Inferior parietal cortex (tissue), 1 donor: ENCODE measurements around the gene NAT9.

Experiments
- DNase-seq: peaks from one replicate; pipeline ENCODE4 v3.0.0-alpha.2; 2016; ENCODE audit errors: extremely low spot score

NAT9 gene

DNA sequence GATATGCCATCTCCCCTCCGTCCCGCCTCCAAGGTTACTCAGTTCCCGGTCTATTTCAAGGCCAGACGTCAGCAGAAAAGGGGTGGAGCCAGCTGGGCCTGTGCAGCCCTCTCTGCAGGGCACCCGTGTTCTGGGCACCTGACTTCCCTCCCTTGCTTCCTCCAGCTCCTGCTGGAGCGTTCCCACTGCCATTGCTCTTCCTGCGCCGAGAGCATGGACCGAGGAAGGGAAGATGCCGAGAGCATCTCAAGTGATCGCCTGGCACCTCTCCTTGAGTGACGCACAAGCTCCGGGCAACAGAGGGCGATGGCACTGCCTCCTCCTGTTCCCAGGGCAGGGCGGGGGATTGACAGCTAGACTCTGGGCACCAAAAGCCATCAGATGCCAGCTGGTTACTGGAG, 29.4 kb upstream of the NAT9 start:
- no peak for DNase-seq

DNA sequence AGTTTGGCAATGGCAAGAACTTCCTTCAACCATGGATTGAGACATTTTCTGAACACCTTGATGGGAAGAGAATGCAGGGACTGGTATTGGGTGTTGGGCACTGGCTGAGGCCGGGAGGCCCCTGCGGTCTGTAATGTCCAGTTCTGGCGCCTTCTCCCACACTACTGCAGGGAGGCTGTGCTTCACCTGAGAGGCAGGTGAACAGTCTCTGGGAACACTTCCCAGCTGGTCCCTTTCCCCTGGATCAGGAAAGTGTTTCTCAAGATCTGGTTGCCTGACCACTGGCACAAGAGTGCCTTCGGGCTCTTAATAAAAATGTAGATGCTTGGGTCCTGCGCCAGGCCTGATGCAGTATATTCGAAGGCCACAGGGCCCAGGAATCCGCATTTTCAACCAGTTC, 28.5 kb upstream of the NAT9 start:
- no peak for DNase-seq

DNA sequence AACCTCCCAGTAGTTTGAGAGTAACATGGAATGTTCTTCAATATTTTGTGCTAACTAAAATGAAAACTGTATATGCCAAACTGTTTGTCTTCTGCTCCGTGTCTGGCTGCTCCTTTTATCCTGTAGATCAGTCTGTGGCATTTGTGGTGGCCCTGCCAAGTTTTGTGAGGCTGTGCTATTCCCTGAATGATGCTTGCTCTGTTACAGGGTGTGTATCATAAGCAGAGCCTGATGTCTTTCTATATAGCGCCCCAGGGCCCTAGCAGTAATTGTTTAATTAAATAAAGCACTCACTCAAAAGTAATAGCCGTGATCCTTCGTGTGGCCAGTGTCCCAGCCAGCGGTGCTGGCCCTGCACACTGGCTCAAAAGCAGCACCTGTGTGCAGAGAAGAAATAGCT, 27.8 kb upstream of the NAT9 start:
- no peak for DNase-seq

DNA sequence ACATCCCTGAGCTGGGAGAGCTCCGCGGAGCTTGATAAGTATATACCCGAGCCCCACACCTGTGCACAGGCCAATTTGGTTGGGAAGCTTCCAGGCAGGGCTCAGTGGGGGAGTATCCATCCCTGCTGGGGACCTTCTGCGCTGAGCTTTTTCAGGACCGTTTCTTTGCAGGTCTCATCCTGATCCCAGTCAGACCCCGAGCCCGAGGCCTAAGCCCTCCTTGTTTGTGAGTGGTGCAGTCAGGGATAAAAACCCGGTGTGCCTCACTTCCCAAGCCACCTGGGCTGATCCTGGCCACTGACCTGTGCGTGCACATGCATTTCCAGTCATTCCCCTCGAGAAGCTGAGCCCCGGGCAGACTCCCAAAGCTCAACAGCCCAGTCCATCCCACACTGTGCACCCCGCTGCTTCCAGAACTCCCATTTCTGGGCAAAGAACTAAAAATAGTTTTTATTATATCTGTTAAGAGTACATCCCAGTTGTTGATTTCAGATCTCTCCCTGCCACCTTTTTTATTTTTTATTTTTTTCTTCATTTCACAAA, 27.3 kb upstream of the NAT9 start:
- no peak for DNase-seq

DNA sequence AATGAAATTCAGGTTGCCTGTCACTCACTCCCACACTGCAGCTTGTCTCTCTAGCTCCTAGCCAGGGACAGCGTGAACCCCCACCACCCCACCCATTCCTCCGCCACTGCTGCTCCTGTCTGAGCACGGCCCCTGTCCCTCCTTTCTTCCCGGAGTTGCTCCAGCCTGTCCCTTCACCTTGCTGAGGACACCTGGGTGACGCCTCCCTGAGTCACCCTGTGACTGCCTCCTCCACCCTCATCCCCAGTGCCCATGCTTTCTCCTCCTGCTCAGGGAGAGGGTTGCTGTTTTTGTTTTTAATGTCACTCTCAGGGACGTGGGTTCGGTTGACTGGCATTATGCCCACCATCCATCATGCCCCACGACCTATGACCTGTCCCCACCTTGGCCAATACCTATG, 25.8 kb upstream of the NAT9 start:
- no peak for DNase-seq

DNA sequence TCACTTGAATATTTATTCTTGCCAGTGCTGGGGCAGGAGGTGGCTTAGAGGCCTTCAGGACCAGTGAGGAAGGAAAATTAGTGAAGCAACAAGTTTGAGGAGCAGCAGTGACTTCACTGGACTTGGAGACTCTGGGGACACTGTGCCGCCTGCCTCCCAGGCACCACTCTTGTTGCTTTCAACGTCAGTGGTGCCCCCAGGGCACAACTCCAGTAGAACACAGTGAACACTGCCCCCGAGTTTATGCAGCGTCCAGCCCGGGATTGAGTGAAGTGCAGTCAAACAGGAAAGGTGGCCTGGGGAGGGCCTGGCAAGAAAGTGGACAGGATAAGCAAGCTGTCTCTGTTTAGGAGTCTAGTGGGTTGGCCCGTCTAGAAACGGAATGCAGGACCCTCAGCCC, 24.4 kb upstream of the NAT9 start:
- DNase-seq, result no peak

DNA sequence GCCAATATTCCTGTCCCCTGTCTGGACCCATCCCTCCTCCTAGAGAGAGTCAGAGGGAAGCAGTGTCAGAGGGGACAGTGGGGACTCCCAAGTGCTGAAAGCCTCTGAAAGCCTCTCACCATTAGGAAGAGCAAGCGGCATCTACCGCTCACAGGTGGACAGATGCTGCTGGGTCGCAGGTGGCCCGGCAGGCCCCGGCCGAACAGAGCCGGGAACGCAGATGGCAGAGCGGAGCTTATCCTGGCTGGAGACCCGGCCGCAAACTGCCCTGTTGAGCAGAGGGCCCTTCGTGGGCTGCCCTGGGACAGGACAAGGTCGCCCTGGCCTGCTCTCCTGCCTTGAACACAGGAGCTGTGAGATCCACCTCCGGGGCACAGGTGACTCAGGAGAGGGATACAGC, 23.0 kb upstream of the NAT9 start:
- DNase-seq, result no peak

DNA sequence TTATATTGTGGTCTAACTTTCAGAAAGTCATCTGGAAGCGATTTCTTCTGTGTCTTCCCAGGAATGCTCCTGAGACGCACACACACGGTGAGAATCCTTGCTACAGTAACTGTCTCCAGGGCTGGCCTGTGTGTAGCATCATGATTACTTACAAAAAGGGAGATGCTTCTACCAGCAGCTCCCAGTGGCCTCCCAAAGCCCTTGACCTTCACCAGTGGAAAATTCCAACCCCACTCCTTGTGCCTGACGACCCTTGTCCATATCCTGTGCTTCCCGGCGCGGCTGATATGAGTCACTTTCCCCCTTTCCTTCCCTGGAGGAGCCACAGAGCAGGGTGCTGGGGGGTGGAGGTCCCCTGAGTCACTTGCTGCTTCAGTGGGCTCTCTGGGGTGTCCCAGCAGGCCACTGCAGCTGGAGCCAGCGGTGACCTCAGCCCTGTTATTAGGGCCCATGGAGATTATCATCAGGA, 22.1 kb upstream of the NAT9 start:
- no peak for DNase-seq

DNA sequence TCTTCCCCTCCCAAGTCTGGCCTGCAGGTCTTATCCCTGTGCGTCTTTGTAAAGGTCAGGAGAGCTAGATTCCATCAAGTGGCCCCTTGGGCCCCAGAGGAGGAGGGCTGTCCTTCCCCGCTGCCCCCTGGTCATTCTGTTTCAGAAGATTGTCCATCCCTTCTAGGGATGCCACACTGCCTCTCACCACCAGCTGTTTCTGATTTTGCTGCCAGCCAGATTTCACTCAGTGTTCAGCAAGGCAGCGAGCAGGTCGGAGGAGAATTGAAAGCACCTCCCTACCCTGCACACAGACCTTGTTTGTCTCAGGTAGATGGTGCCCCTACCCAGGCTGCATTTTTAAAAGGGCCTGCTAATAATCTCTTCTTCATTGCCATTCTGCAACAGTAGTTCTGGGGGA, 21.7 kb upstream of the NAT9 start:
- DNase-seq, result no peak

DNA sequence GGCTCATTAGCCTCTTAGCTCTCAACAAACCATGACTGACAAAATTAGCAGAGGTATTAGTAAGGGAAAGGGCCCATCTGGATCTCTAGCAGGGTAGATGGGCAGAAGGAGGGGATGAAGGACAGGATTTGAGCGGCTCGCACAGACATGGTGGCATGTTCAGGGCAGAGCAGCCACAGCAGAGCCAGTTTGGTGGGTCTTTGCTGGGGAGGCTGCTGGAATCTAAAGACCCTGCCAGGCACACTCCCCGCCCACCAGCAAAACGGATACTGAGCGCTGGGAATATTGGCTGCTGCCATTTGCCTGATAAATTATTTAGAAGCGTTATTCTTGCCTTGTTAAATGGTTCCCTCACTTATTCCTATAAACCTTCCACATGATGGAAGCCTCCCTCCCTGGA, 20.7 kb upstream of the NAT9 start:
- no peak for DNase-seq

DNA sequence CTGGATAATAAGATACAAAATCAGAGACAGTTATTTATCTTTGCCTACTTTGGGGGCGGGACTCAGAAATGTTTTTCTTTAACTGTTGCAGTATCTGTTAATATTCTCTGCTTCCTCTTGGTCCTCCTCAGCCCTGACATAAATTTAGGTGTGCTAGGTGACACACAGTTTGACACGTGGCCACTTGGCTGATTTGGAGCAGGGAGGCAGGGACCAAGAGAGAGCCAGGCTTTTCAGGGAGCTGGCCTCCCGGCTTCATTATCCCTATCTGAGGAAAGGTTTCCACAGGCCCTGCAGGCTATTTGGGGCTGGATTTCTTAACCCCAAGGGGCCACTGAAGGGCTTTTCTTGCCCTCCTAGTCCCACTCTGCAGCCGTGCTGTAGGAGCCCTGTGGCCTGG, 20.1 kb upstream of the NAT9 start:
- DNase-seq, result no peak

DNA sequence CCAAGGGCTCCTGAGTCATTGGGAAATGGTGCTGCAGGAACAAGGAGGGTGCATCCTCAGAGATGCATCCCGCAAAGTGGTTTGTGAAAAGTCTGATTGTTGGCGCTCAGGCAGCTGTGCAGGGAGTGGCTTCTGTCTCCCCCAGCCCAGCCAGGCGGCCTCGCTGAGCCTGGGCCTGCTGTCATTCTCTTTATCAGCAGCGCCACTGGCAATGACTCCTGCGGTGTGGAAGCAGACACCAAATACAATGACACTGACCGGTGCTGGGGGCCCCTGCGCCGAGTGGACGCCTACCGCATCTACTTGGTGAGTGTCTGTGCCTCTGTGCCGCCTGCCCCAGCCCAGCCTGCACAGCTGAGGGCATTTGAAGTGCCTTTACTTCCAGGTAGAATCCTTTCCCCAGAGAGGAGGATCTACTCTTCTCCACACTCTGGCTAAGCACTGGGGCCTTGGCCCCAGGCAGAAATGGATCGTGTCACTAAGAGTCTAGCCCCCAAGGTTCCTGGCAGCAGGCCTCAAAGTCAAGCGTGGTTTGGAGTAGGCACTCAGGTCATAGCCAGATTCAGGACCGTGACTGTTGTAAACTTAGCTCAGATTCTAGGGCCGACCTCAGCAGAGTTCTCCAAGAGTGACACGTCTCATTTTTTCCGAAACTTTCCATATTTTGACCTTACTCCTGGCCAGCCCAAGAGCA, 19.3 kb upstream of the NAT9 start:
- no peak for DNase-seq

DNA sequence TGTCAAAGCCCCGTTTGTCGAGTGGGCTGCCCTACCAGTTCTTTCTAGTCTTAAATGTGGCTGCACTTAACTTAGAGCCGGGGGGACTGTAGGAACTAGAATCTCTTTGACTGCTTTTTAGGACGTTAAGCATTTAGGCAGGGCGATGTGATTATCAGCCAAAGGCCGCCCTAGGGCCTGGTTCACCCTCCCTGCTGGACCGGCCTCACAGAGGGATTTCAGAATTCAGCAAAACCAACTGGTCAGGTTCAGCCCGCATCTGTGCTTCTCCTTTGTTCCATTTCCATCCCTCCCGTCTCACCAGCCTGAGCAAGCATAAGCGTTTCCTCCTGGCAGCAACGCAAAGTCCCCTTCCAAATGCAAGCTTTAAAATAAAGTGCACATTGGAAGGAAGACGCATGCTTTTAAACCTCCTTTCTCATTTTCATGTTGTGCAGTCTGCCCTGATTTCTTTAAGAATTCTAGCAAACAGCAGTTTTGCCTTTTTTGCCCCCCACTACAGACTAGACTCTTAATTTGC, 16.5 kb upstream of the NAT9 start:
- no peak for DNase-seq

DNA sequence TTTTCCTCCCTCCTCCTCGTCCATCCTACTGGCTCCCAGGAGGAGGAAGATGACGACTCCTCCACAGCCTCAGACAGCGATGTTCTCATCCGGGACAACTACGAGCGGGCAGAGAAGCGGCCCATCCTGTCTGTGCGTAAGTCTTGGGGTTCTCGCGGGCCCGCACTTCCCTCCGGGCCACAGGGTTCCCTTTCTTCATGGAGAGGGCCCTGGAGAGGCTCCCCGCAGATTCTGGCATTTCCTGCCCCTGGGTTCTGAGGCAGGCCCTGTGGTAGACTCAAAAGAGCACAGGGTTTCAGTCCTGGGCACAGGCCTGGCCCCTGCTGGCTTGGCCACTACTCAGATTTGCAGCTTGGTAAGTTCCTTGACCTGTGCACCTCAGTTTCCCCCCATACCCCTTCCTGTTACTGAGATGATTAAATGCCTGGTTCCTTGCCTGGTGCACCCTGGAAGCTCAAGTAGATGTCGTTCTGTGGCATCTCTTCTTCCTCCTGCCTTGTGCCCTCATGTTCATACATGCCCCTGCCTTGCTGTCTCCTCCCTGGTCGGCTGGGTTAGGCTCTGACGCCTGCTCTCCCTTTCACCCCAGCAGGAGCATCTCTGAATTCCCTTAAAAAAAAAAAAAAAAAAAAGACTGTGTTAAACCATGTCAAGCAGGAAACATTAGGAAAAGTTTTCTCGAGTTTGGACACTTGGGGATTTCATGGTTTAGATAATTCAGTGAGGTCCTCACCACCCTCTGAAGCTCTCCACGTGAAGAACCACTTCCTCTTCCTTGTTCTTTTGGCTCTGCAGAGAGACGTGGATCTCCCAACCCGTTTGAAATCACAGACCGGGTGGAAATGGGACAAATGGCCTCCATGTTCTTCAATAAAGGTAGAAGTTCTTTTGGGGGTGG, 14.3 kb upstream of the NAT9 start:
- no peak for DNase-seq

DNA sequence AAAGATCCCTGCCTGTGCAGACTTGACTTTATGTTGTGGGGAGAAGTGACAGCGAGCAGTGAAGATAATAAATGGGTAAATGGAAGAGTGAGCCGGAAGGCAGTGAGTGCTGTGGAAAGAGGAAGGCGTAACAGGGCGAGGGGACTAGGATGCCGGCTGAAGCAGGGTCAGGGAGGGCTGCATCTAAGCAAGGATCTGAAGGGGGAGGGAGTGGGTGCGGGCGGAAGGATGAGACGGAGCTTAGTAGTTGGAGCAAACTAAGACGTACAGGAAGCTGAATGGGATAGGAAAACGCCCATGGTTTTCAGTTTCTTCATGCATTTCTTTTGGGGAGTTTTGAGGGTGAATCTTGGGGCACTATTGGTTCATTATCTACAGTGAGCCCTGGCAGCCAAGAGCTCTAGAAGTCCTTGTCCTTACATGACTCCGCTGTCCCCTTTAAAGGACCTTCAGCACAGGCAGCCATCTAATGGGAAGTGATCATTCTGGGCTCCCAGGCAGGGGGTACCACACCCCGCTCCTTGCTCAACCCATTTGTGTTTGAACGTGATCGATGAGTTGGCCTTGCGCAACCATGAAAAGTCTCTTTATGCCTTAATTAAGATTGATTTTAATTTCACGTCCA, 10.4 kb upstream of the NAT9 start:
- DNase-seq, result no peak

DNA sequence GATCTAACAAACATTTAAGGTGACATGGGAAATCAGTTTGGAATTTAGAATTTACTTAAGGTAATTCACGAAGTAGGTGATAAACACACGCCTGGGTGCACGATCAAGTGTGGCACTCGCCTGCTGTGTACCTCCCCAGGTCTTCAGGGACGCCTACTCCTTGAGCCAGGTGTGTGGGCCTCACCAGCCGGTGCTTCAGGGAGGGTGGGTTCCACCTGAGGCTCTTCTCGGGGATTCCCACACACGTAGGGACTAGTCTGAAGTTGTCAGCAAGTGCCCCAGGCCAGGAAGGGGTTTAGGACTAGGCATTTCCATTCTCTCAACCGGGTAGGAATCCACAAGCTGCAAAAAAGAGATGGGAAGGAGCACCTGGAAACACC, 9.8 kb upstream of the NAT9 start:
- DNase-seq, result no peak

DNA sequence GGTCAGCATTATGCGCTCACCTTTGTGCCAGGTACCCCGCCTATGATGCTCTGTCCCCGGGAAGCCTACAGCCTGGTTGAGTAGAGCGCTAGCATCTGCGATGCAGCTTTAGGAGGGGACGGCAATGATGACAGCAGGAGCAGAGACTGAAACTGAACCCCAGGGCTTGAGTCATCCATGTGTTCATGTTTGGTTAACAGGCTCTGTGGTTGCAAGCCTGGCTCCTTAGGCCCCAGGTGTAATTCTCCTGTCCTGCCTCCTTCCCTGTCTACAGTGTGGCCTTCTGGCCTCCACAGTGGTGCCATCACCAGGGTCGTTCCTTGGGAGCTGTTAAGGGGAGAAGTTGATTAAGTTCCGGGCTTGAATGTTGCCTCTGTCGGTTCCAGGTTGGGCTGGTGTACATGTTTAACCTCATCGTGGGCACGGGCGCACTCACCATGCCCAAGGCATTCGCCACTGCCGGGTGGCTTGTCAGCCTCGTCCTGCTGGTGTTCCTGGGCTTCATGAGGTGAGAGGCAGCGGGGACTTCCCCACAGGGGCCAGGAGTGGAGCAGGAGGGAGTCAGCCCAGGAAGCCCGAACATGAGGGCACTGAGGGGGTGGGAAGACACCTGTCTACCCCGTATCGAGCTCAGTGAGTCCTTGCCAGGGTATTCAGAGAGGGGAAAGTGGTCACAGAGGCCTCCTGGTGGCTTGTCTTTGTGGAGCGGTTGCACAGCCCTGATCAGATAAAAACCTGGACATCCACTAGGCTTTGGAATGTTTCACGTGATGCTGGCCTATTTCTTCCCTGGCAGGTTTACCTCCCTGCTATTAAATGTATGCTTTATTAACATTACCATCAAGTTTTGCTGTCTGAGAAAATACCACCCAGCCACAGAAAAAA, 9.2 kb upstream of the NAT9 start:
- no peak for DNase-seq

DNA sequence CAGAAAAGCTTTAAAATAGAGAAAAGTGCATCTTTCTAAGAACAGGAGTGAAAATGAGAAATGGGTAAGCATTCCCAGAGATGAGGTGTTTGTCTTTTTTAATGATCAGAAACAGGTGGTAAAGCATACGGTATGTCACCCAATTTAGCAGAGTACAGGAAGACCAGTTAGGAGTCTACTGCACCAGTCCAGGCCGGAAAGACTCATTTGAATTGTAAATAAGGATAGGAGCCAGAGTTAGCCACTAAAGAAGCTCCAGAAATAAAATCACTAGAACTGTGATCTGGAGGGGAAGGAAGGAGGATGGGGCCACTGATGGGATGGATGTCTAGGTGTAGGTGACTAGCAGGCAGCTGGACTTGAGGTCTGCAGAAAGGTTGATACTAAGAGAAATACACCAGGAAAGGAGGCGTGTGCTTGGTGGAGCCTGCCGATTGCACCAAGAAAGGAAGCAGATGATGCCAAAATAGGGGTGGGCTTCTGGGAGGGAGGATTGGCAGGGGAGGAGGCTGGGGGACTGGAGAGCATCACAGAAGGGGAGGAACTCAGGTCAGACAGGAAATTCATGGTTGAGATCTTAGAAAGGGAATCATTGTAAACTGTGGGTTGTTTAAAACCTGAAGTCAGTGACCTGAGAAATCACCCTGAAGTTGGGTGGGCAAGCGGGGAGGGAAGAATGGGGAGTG, 8.1 kb upstream of the NAT9 start:
- no peak for DNase-seq

DNA sequence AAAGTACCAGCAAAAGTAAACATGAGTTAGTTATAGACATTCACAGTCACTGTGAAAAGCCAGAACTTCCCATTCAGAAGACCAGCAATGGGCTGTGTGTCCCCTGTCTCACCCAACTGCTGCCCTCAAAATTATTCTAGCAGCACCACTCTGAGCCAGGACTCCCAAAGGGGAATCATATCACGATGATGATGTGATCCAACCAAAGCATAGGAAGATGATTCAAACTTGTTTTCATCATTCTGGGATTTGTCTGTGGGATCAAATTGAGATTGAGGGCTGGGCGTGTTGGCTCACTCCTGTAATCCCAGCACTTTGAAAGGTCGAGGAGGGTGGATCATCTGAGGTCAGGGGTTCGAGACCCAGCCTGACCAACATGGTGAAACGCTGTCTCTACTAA, 6.4 kb upstream of the NAT9 start:
- no peak for DNase-seq

DNA sequence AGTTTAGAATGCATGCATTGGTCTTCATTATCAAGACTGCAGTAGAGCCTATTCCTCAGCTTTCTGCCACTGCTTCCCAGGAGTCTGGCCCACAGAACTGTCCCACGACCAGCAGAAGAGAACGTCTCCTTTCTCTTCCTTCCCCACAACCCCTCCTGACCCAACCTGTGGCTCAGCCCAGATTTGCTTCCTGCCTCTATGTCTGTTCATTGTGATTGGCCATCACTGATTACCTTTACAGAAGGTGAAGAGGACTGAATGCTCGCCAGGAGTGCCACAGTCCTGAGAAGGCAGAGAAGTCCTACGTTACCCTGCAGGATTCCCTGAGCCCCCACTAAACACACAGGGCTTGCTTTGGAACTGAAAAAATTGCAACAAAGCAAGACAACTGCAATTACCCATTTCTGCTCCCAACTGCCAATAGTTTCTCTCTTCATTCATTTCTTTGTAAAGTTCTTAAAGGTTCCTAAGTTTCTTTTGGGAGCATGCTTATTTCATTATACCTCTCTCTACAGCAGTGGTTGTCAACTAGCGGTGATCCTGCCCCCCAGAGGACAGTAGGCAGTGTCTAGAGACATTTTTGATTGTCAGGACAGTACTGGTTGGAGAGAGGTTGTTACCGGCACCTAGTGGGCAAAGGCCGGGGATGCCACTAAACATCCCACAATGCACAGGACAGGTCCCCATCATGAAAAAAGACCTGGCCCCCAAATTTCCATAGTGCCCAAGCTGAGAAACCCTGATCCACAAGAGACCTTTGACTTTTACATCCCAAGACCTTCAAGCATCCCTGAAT, 4.5 kb upstream of the NAT9 start:
- no peak for DNase-seq
